GM19372 (cell line): ENCODE data around the gene CD40LG.

Experiments used
- ATAC-seq: cut with Tn5 transposase; IDR thresholded peaks from one replicate; pipeline ENCODE4 v1.9.1; 2021; ENCODE audit warnings: mild to moderate bottlenecking, low read depth, moderate library complexity; ENCODE audit not compliant: unreplicated experiment

CD40LG gene

GRCh38 chrX:136692271-136692670 lies 44.3 kb downstream of the CD40LG start:
- ATAC-seq, result no peak

- ATAC-seq, result no peak
These were observed 46.6 kb downstream of the CD40LG start for GRCh38 chrX:136694431-136695087.

GRCh38 chrX:136697156-136697555 lies 49.2 kb downstream of the CD40LG start:
- no peak for ATAC-seq

GRCh38 chrX:136708348-136708747 lies 60.4 kb downstream of the CD40LG start:
- ATAC-seq, result peak; percentile 49
